ENCODE data around the gene LRRC52.

The LRRC52 gene

GRCh38 chr1:165512816-165513215 is 31.0 kb upstream of the LRRC52 start:
- H3K4me1 ChIP-seq (ENCODE audit: control insufficient read depth in 2 of 2, insufficient read depth in 2 of 2, low read length in 2 of 2): no peaks in the 10 kb centered on the region
- no peak overlapping the region for H3K9ac ChIP-seq (ENCODE audit: low read depth in 1 of 2, low read length in 2 of 2)
- H3K36me3 ChIP-seq (ENCODE audit: control insufficient read depth in 2 of 2, insufficient read depth in 2 of 2, low read length in 2 of 2): no peaks in the 10 kb centered on the region
- H3K4me3 ChIP-seq (ENCODE audit: low read length in 2 of 2): no peak overlapping the region
- no peaks in the 10 kb centered on the region for H3K9me3 ChIP-seq (ENCODE audit: control insufficient read depth in 2 of 2, low read length in 2 of 2)
- H3K27me3 ChIP-seq (ENCODE audit: control insufficient read depth in 2 of 2, insufficient read depth in 2 of 2, low read length in 2 of 2): peaks cover 0 to 2% of the 10 kb centered on the region in 2 donors
- no peak overlapping the region for H3K27ac ChIP-seq (ENCODE audit: low read depth in 2 of 2, low read length in 2 of 2)

GRCh38 chr1:165516469-165516868 is 27.3 kb upstream of the LRRC52 start:
- Histone ChIP-seq H3K27me3 (ENCODE audit: control insufficient read depth in 2 of 2, insufficient read depth in 2 of 2, low read length in 2 of 2) (peaks cover 0 to 2% of the 10 kb centered on the region in 2 donors), H3K36me3 (ENCODE audit: control insufficient read depth in 2 of 2, insufficient read depth in 2 of 2, low read length in 2 of 2) (no peaks in the 10 kb centered on the region), H3K27ac (ENCODE audit: low read depth in 2 of 2, low read length in 2 of 2) (no peak overlapping the region), H3K9ac (ENCODE audit: low read depth in 1 of 2, low read length in 2 of 2) (no peak overlapping the region), H3K4me3 (ENCODE audit: low read length in 2 of 2) (no peak overlapping the region), H3K4me1 (ENCODE audit: control insufficient read depth in 2 of 2, insufficient read depth in 2 of 2, low read length in 2 of 2) (no peaks in the 10 kb centered on the region), H3K9me3 (ENCODE audit: control insufficient read depth in 2 of 2, low read length in 2 of 2) (no peaks in the 10 kb centered on the region)

- no peak overlapping the region for H3K9ac ChIP-seq (ENCODE audit: low read depth in 1 of 2, low read length in 2 of 2)
- no peak overlapping the region for H3K27ac ChIP-seq (ENCODE audit: low read depth in 2 of 2, low read length in 2 of 2)
- H3K36me3 ChIP-seq (ENCODE audit: control insufficient read depth in 2 of 2, insufficient read depth in 2 of 2, low read length in 2 of 2): no peaks in the 10 kb centered on the region
- no peaks in the 10 kb centered on the region for H3K27me3 ChIP-seq (ENCODE audit: control insufficient read depth in 2 of 2, insufficient read depth in 2 of 2, low read length in 2 of 2)
- H3K4me1 ChIP-seq (ENCODE audit: control insufficient read depth in 2 of 2, insufficient read depth in 2 of 2, low read length in 2 of 2): no peaks in the 10 kb centered on the region
- no peak overlapping the region for H3K4me3 ChIP-seq (ENCODE audit: low read length in 2 of 2)
- H3K9me3 ChIP-seq (ENCODE audit: control insufficient read depth in 2 of 2, low read length in 2 of 2): no peaks in the 10 kb centered on the region
These were observed 23.2 kb upstream of the LRRC52 start for GRCh38 chr1:165520646-165521045.

- H3K4me1 ChIP-seq (ENCODE audit: control insufficient read depth in 2 of 2, insufficient read depth in 2 of 2, low read length in 2 of 2): no peaks in the 10 kb centered on the region
- H3K9ac ChIP-seq (ENCODE audit: low read depth in 1 of 2, low read length in 2 of 2): no peak overlapping the region
- H3K36me3 ChIP-seq (ENCODE audit: control insufficient read depth in 2 of 2, insufficient read depth in 2 of 2, low read length in 2 of 2): no peaks in the 10 kb centered on the region
- H3K9me3 ChIP-seq (ENCODE audit: control insufficient read depth in 2 of 2, low read length in 2 of 2): no peaks in the 10 kb centered on the region
- no peak overlapping the region for H3K27ac ChIP-seq (ENCODE audit: low read depth in 2 of 2, low read length in 2 of 2)
- no peaks in the 10 kb centered on the region for H3K27me3 ChIP-seq (ENCODE audit: control insufficient read depth in 2 of 2, insufficient read depth in 2 of 2, low read length in 2 of 2)
- no peak overlapping the region for H3K4me3 ChIP-seq (ENCODE audit: low read length in 2 of 2)
These were observed 19.0 kb upstream of the LRRC52 start for GRCh38 chr1:165524639-165525285.

- Histone ChIP-seq H3K36me3 (ENCODE audit: control insufficient read depth in 2 of 2, insufficient read depth in 2 of 2, low read length in 2 of 2) (no peaks in the 10 kb centered on the region), H3K9ac (ENCODE audit: low read depth in 1 of 2, low read length in 2 of 2) (no peak overlapping the region), H3K27me3 (ENCODE audit: control insufficient read depth in 2 of 2, insufficient read depth in 2 of 2, low read length in 2 of 2) (no peaks in the 10 kb centered on the region), H3K9me3 (ENCODE audit: control insufficient read depth in 2 of 2, low read length in 2 of 2) (no peaks in the 10 kb centered on the region), H3K4me1 (ENCODE audit: control insufficient read depth in 2 of 2, insufficient read depth in 2 of 2, low read length in 2 of 2) (no peaks in the 10 kb centered on the region), H3K27ac (ENCODE audit: low read depth in 2 of 2, low read length in 2 of 2) (no peak overlapping the region), H3K4me3 (ENCODE audit: low read length in 2 of 2) (no peak overlapping the region)
These were observed 18.1 kb upstream of the LRRC52 start for GRCh38 chr1:165525708-165526107.

GRCh38 chr1:165527251-165528007 is 16.4 kb upstream of the LRRC52 start:
- Histone ChIP-seq H3K36me3 (ENCODE audit: control insufficient read depth in 2 of 2, insufficient read depth in 2 of 2, low read length in 2 of 2) (no peaks in the 10 kb centered on the region), H3K9me3 (ENCODE audit: control insufficient read depth in 2 of 2, low read length in 2 of 2) (no peaks in the 10 kb centered on the region), H3K27ac (ENCODE audit: low read depth in 2 of 2, low read length in 2 of 2) (no peak overlapping the region), H3K4me1 (ENCODE audit: control insufficient read depth in 2 of 2, insufficient read depth in 2 of 2, low read length in 2 of 2) (no peaks in the 10 kb centered on the region), H3K9ac (ENCODE audit: low read depth in 1 of 2, low read length in 2 of 2) (no peak overlapping the region), H3K27me3 (ENCODE audit: control insufficient read depth in 2 of 2, insufficient read depth in 2 of 2, low read length in 2 of 2) (no peaks in the 10 kb centered on the region), H3K4me3 (ENCODE audit: low read length in 2 of 2) (no peak overlapping the region)

- no peak overlapping the region for H3K9ac ChIP-seq (ENCODE audit: low read depth in 1 of 2, low read length in 2 of 2)
- H3K9me3 ChIP-seq (ENCODE audit: control insufficient read depth in 2 of 2, low read length in 2 of 2): no peaks in the 10 kb centered on the region
- H3K4me1 ChIP-seq (ENCODE audit: control insufficient read depth in 2 of 2, insufficient read depth in 2 of 2, low read length in 2 of 2): no peaks in the 10 kb centered on the region
- no peak overlapping the region for H3K27ac ChIP-seq (ENCODE audit: low read depth in 2 of 2, low read length in 2 of 2)
- no peaks in the 10 kb centered on the region for H3K36me3 ChIP-seq (ENCODE audit: control insufficient read depth in 2 of 2, insufficient read depth in 2 of 2, low read length in 2 of 2)
- no peaks in the 10 kb centered on the region for H3K27me3 ChIP-seq (ENCODE audit: control insufficient read depth in 2 of 2, insufficient read depth in 2 of 2, low read length in 2 of 2)
- H3K4me3 ChIP-seq (ENCODE audit: low read length in 2 of 2): no peak overlapping the region
These were observed 12.8 kb upstream of the LRRC52 start for GRCh38 chr1:165531021-165531420.

- Histone ChIP-seq H3K9ac (ENCODE audit: low read depth in 1 of 2, low read length in 2 of 2) (no peak overlapping the region), H3K9me3 (ENCODE audit: control insufficient read depth in 2 of 2, low read length in 2 of 2) (no peaks in the 10 kb centered on the region), H3K36me3 (ENCODE audit: control insufficient read depth in 2 of 2, insufficient read depth in 2 of 2, low read length in 2 of 2) (no peaks in the 10 kb centered on the region), H3K27ac (ENCODE audit: low read depth in 2 of 2, low read length in 2 of 2) (no peak overlapping the region), H3K4me1 (ENCODE audit: control insufficient read depth in 2 of 2, insufficient read depth in 2 of 2, low read length in 2 of 2) (no peaks in the 10 kb centered on the region), H3K4me3 (ENCODE audit: low read length in 2 of 2) (no peak overlapping the region), H3K27me3 (ENCODE audit: control insufficient read depth in 2 of 2, insufficient read depth in 2 of 2, low read length in 2 of 2) (no peaks in the 10 kb centered on the region)
These were observed 11.7 kb upstream of the LRRC52 start for GRCh38 chr1:165532053-165532452.

GRCh38 chr1:165533254-165533653 is 10.5 kb upstream of the LRRC52 start:
- Histone ChIP-seq H3K4me3 (ENCODE audit: low read length in 2 of 2) (no peak overlapping the region), H3K9ac (ENCODE audit: low read depth in 1 of 2, low read length in 2 of 2) (no peak overlapping the region), H3K36me3 (ENCODE audit: control insufficient read depth in 2 of 2, insufficient read depth in 2 of 2, low read length in 2 of 2) (no peaks in the 10 kb centered on the region), H3K4me1 (ENCODE audit: control insufficient read depth in 2 of 2, insufficient read depth in 2 of 2, low read length in 2 of 2) (no peaks in the 10 kb centered on the region), H3K9me3 (ENCODE audit: control insufficient read depth in 2 of 2, low read length in 2 of 2) (no peaks in the 10 kb centered on the region), H3K27me3 (ENCODE audit: control insufficient read depth in 2 of 2, insufficient read depth in 2 of 2, low read length in 2 of 2) (peaks cover 0 to 3% of the 10 kb centered on the region in 2 donors), H3K27ac (ENCODE audit: low read depth in 2 of 2, low read length in 2 of 2) (no peak overlapping the region)

- Histone ChIP-seq H3K4me1 (ENCODE audit: control insufficient read depth in 2 of 2, insufficient read depth in 2 of 2, low read length in 2 of 2) (no peaks in the 10 kb centered on the region), H3K9me3 (ENCODE audit: control insufficient read depth in 2 of 2, low read length in 2 of 2) (no peaks in the 10 kb centered on the region), H3K27ac (ENCODE audit: low read depth in 2 of 2, low read length in 2 of 2) (no peak overlapping the region), H3K4me3 (ENCODE audit: low read length in 2 of 2) (no peak overlapping the region), H3K9ac (ENCODE audit: low read depth in 1 of 2, low read length in 2 of 2) (no peak overlapping the region), H3K27me3 (ENCODE audit: control insufficient read depth in 2 of 2, insufficient read depth in 2 of 2, low read length in 2 of 2) (peaks cover 0 to 3% of the 10 kb centered on the region in 2 donors), H3K36me3 (ENCODE audit: control insufficient read depth in 2 of 2, insufficient read depth in 2 of 2, low read length in 2 of 2) (no peaks in the 10 kb centered on the region)
These were observed 7.8 kb upstream of the LRRC52 start for GRCh38 chr1:165536016-165536415.

Data from mucosa of rectum (tissue), 2 donors.